ENCODE results near the gene CLIP4. TPM values are rescaled to one million over a fixed set of nuclear protein-coding genes. Genes with fewer than 3 reads are reported as not detected.

Gene CLIP4
- total RNA-seq, 3 donors from 2014 or later (not counting 1 experiment from before 2014, with no cell fraction given) = 56.8 to 88.0 (median 72.6) TPM

- H3K4me1 ChIP-seq (ENCODE audit: control insufficient read depth, insufficient read depth, low read length) = no peaks in the 10 kb centered on the region
- Mint-ChIP-seq H3K4me1 (peaks cover 5 to 6% of the 10 kb centered on the region in 2 donors), H3K9me3 (no peaks in the 10 kb centered on the region), H3K27ac (no peak overlapping the region), H3K36me3 (no peaks in the 10 kb centered on the region), H3K4me3 (no peak overlapping the region), H3K27me3 (ENCODE audit: low read depth in 2 of 2) (no peaks in the 10 kb centered on the region)
- no peaks in the 10 kb centered on the region for H3K27me3 ChIP-seq (ENCODE audit: control insufficient read depth, insufficient read depth, low read length)
- intact Hi-C loops (cut with micrococcal nuclease) = loop anchor here (1.0 to 2.0 kb wide), 4 partner anchors 182 to 630 kb away; no protein-coding TSS in a partner anchor
- no peaks in the 10 kb centered on the region for H3K9me3 ChIP-seq (ENCODE audit: control insufficient read depth, insufficient read depth, low read length)
- ATAC-seq (peak; percentile 84 to 97 (median 95)), DNase-seq (peak; percentile 65 to 87)
- peaks cover 6% of the 10 kb centered on the region for H3K36me3 ChIP-seq (ENCODE audit: control insufficient read depth, insufficient read depth, low read length)
- H3K4me3 ChIP-seq (ENCODE audit: low read length) = no peak overlapping the region
- 43% methylated on average over 12 of the region's 14 CpGs for WGBS (ENCODE audit: insufficient coverage)
- no peak overlapping the region for H3K27ac ChIP-seq (ENCODE audit: low read length)
- TF ChIP-seq CTCF (IDR thresholded peaks at IDR 0.05) = peak; percentile 85
These were observed 81.9 kb downstream of the CLIP4 start for GRCh38 chr2:29196792-29197788.

- no peaks in the 10 kb centered on the region for H3K4me1 ChIP-seq (ENCODE audit: control insufficient read depth, insufficient read depth, low read length)
- H3K36me3 Mint-ChIP-seq = no peaks in the 10 kb centered on the region
- TF ChIP-seq CTCF (IDR thresholded peaks at IDR 0.05) = no peak
- no peaks in the 10 kb centered on the region for H3K36me3 ChIP-seq (ENCODE audit: control insufficient read depth, insufficient read depth, low read length)
- no peak overlapping the region for H3K4me3 Mint-ChIP-seq
- no peaks in the 10 kb centered on the region for H3K27me3 ChIP-seq (ENCODE audit: control insufficient read depth, insufficient read depth, low read length)
- H3K4me3 ChIP-seq (ENCODE audit: low read length) = no peak overlapping the region
- no peaks in the 10 kb centered on the region for H3K9me3 Mint-ChIP-seq
- peak overlapping the region in 1 of 2 donors; percentile 22 for H3K27ac Mint-ChIP-seq
- H3K4me1 Mint-ChIP-seq = peaks cover 0 to under 1% of the 10 kb centered on the region in 2 donors
- DNase-seq (no peak), ATAC-seq (no peak)
- intact Hi-C loops (cut with micrococcal nuclease) = no loop called here
- no peaks in the 10 kb centered on the region for H3K27me3 Mint-ChIP-seq (ENCODE audit: low read depth in 2 of 2)
- no peaks in the 10 kb centered on the region for H3K9me3 ChIP-seq (ENCODE audit: control insufficient read depth, insufficient read depth, low read length)
- H3K27ac ChIP-seq (ENCODE audit: low read length) = no peak overlapping the region
- WGBS (ENCODE audit: insufficient coverage) = 88% methylated on average over 5 of the region's 5 CpGs
These were observed 86.8 kb downstream of the CLIP4 start for GRCh38 chr2:29201979-29202378.

GRCh38 chr2:29202819-29203495, 87.7 kb downstream of the CLIP4 start:
- intact Hi-C loops (cut with micrococcal nuclease) = no loop called here
- no peak for TF ChIP-seq CTCF (IDR thresholded peaks at IDR 0.05)
- H3K36me3 Mint-ChIP-seq = no peaks in the 10 kb centered on the region
- DNase-seq (no peak), ATAC-seq (no peak)
- H3K27ac Mint-ChIP-seq = peak overlapping the region in 1 of 2 donors; percentile 22
- WGBS (ENCODE audit: insufficient coverage) = 94% methylated on average over 4 of the region's 5 CpGs
- Histone ChIP-seq H3K4me1 (ENCODE audit: control insufficient read depth, insufficient read depth, low read length) (no peaks in the 10 kb centered on the region), H3K36me3 (ENCODE audit: control insufficient read depth, insufficient read depth, low read length) (no peaks in the 10 kb centered on the region), H3K9me3 (ENCODE audit: control insufficient read depth, insufficient read depth, low read length) (no peaks in the 10 kb centered on the region), H3K27ac (ENCODE audit: low read length) (no peak overlapping the region), H3K4me3 (ENCODE audit: low read length) (no peak overlapping the region), H3K27me3 (ENCODE audit: control insufficient read depth, insufficient read depth, low read length) (no peaks in the 10 kb centered on the region)
- H3K27me3 Mint-ChIP-seq (ENCODE audit: low read depth in 2 of 2) = no peaks in the 10 kb centered on the region
- no peak overlapping the region for H3K4me3 Mint-ChIP-seq
- H3K9me3 Mint-ChIP-seq = no peaks in the 10 kb centered on the region
- no peaks in the 10 kb centered on the region for H3K4me1 Mint-ChIP-seq
